ENCODE results near the gene UPB1.

UPB1 gene

DNA sequence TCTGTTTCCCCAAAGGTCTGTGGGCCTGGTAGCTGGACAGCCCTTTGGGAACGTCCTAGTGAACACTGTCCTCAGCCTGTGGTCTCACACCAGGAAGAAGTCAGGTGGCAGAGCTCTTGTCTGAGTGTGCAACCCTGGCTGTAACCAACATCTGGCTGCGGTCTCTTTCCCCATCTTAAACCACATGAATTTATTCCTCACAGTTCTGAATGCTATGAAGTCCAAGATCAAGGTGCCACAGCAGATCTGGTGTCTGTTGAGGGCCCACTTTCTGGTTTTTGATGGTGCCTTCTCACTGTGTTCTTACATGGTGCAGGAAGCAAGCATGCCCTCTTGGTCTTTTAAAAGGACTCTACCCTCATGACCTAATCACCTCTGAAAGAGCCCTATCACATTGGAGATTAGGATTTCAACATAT lies 2.7 kb downstream of the UPB1 start:
- no peak overlapping the region for H3K9ac ChIP-seq (ENCODE audit: insufficient read length)
- no peak for TF ChIP-seq EZH2 (IDR thresholded peaks at IDR 0.05)
- H3K9me3 ChIP-seq (ENCODE audit: low read depth, low read length), result no peaks in the 10 kb centered on the region
- H3K36me3 ChIP-seq (ENCODE audit: insufficient read depth, low read length), result no peaks in the 10 kb centered on the region
- no peak overlapping the region for H3K27ac ChIP-seq
- H3K4me3 ChIP-seq, result no peak overlapping the region
- no peak for DNase-seq (ENCODE audit: low read depth, low spot score)

DNA sequence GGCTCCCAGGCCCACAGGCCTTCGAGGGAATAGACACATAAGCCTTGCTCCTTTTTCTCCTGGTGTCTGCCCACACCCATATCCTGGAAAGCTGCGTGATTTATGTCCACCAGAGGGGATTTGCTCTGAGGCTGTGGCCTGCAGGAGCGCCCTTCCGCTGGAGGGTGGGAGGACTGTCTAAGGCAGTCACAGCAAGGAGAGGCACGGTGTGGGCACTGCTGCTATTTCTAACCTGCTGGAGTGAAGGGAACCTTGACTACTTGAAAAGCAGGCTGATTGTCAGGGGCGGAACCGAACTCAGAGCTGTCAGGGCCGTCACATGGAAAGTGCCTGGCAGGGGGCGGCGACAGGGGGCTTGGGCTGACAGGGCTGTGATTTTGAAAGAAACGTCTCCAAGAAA lies 3.7 kb downstream of the UPB1 start:
- Histone ChIP-seq H3K27ac (no peak overlapping the region), H3K36me3 (ENCODE audit: insufficient read depth, low read length) (no peaks in the 10 kb centered on the region), H3K9me3 (ENCODE audit: low read depth, low read length) (no peaks in the 10 kb centered on the region), H3K4me3 (no peak overlapping the region), H3K9ac (ENCODE audit: insufficient read length) (no peak overlapping the region)
- no peak for DNase-seq (ENCODE audit: low read depth, low spot score)
- no peak for TF ChIP-seq POLR2AphosphoS5 (IDR thresholded peaks at IDR 0.05; ENCODE audit: borderline replicate concordance, low read depth, low read length)
- TF ChIP-seq FOXP2 (optimal IDR thresholded peaks at IDR 0.05; ENCODE audit: control extremely low read depth, extremely low read length, insufficient read depth), result no peak
- no peak for TF ChIP-seq EZH2 (IDR thresholded peaks at IDR 0.05)

DNA sequence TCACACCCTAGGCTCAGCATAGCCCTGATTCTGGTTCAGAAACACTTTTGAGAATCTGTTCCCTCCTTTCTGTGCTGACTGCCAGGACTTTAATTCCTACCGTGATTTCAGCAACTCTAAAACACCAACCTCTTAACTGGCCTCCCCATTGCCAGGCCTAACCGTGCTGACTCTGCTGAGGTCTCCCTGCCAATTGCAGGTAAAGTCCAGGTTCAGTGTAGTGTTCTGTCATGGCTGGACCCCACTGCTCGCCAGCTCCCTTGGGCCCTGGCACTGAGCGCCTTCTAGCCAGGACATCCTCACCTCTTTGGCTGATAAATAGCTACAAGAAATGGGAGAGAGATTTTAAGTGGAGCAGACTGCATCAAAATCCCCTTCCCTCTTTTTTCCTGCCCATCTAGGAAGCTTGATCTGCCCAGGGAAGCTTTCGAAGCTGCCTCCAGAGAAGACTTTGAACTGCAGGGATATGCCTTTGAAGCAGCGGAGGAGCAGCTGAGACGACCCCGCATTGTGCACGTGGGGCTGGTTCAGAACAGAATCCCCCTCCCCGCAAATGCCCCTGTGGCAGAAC lies 4.7 kb downstream of the UPB1 start:
- no peak overlapping the region for H3K9ac ChIP-seq (ENCODE audit: insufficient read length)
- H3K9me3 ChIP-seq (ENCODE audit: low read depth, low read length), result no peaks in the 10 kb centered on the region
- DNase-seq (ENCODE audit: low read depth, low spot score), result no peak
- no peak overlapping the region for H3K27ac ChIP-seq
- H3K36me3 ChIP-seq (ENCODE audit: insufficient read depth, low read length), result no peaks in the 10 kb centered on the region
- no peak overlapping the region for H3K4me3 ChIP-seq
- no peak for TF ChIP-seq POLR2AphosphoS5 (IDR thresholded peaks at IDR 0.05; ENCODE audit: borderline replicate concordance, low read depth, low read length)
- TF ChIP-seq EZH2 (IDR thresholded peaks at IDR 0.05), result no peak

- TF ChIP-seq FOXP2 (optimal IDR thresholded peaks at IDR 0.05; ENCODE audit: control extremely low read depth, extremely low read length, insufficient read depth) (no peak), EZH2 (IDR thresholded peaks at IDR 0.05) (no peak), POLR2AphosphoS5 (IDR thresholded peaks at IDR 0.05; ENCODE audit: borderline replicate concordance, low read depth, low read length) (no peak)
- H3K4me3 ChIP-seq, result no peak overlapping the region
- H3K9ac ChIP-seq (ENCODE audit: insufficient read length), result no peak overlapping the region
- H3K27ac ChIP-seq, result no peak overlapping the region
- H3K9me3 ChIP-seq (ENCODE audit: low read depth, low read length), result no peaks in the 10 kb centered on the region
- DNase-seq (ENCODE audit: low read depth, low spot score), result no peak
- no peaks in the 10 kb centered on the region for H3K36me3 ChIP-seq (ENCODE audit: insufficient read depth, low read length)
Measured at GRCh38 chr22:24500277-24500820, 5.2 kb downstream of the UPB1 start.

GRCh38 chr22:24501301-24502005 lies 6.3 kb downstream of the UPB1 start:
- Histone ChIP-seq H3K27ac (no peak overlapping the region), H3K4me3 (no peak overlapping the region), H3K9me3 (ENCODE audit: low read depth, low read length) (no peaks in the 10 kb centered on the region), H3K9ac (ENCODE audit: insufficient read length) (no peak overlapping the region), H3K36me3 (ENCODE audit: insufficient read depth, low read length) (no peaks in the 10 kb centered on the region)
- no peak for DNase-seq (ENCODE audit: low read depth, low spot score)
- no peak for TF ChIP-seq POLR2AphosphoS5 (IDR thresholded peaks at IDR 0.05; ENCODE audit: borderline replicate concordance, low read depth, low read length)
- TF ChIP-seq EZH2 (IDR thresholded peaks at IDR 0.05), result no peak
- no peak for TF ChIP-seq FOXP2 (optimal IDR thresholded peaks at IDR 0.05; ENCODE audit: control extremely low read depth, extremely low read length, insufficient read depth)

- TF ChIP-seq POLR2AphosphoS5 (IDR thresholded peaks at IDR 0.05; ENCODE audit: borderline replicate concordance, low read depth, low read length) (no peak), FOXP2 (optimal IDR thresholded peaks at IDR 0.05; ENCODE audit: control extremely low read depth, extremely low read length, insufficient read depth) (no peak), EZH2 (IDR thresholded peaks at IDR 0.05) (no peak)
- H3K4me3 ChIP-seq, result no peak overlapping the region
- no peaks in the 10 kb centered on the region for H3K9me3 ChIP-seq (ENCODE audit: low read depth, low read length)
- DNase-seq (ENCODE audit: low read depth, low spot score), result no peak
- H3K9ac ChIP-seq (ENCODE audit: insufficient read length), result no peak overlapping the region
- no peaks in the 10 kb centered on the region for H3K36me3 ChIP-seq (ENCODE audit: insufficient read depth, low read length)
- no peak overlapping the region for H3K27ac ChIP-seq
Measured at GRCh38 chr22:24502034-24502433, 6.9 kb downstream of the UPB1 start.

- H3K9ac ChIP-seq (ENCODE audit: insufficient read length), result no peak overlapping the region
- no peaks in the 10 kb centered on the region for H3K36me3 ChIP-seq (ENCODE audit: insufficient read depth, low read length)
- H3K9me3 ChIP-seq (ENCODE audit: low read depth, low read length), result no peaks in the 10 kb centered on the region
- DNase-seq (ENCODE audit: low read depth, low spot score), result no peak
- no peak for TF ChIP-seq EZH2 (IDR thresholded peaks at IDR 0.05)
- TF ChIP-seq POLR2AphosphoS5 (IDR thresholded peaks at IDR 0.05; ENCODE audit: borderline replicate concordance, low read depth, low read length), result no peak
- no peak for TF ChIP-seq FOXP2 (optimal IDR thresholded peaks at IDR 0.05; ENCODE audit: control extremely low read depth, extremely low read length, insufficient read depth)
- no peak overlapping the region for H3K4me3 ChIP-seq
- no peak overlapping the region for H3K27ac ChIP-seq
Measured at GRCh38 chr22:24502541-24502940, 7.4 kb downstream of the UPB1 start.

DNA sequence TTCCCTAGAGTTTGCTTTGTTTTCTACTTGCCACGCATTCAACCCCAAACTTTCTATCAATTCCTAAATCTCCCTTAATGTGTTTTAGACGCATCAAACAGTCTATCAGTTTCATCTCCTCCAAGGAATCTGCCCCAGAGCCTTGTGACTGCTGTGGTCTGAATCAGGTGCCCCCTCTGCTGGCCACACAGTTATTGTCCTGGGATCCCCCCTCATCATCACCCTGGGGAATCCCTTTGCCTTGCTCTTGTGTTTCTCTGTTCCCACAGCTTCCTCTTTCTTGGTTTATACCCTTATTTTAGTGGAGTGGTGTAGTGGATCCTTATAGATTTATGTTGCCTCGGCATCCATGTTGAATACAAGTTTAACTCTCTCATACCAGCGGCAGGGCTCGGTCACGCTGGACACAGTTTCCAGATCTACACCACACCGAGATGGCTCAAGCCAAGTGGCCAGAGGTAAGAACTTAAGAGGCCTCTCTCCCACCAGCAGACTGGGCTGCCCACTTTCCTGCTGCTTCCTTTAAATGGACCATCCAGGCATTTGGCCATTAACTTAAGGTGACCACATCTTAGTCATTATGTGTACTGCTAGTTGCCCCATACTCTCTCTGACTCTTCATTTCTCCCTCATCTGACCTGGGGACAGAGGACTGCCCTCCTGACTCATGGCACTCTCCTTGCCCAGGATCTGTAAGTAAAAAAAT lies 8.2 kb downstream of the UPB1 start:
- H3K36me3 ChIP-seq (ENCODE audit: insufficient read depth, low read length), result no peaks in the 10 kb centered on the region
- DNase-seq (ENCODE audit: low read depth, low spot score), result no peak
- TF ChIP-seq EZH2 (IDR thresholded peaks at IDR 0.05), result no peak
- no peak for TF ChIP-seq POLR2AphosphoS5 (IDR thresholded peaks at IDR 0.05; ENCODE audit: borderline replicate concordance, low read depth, low read length)
- no peak for TF ChIP-seq FOXP2 (optimal IDR thresholded peaks at IDR 0.05; ENCODE audit: control extremely low read depth, extremely low read length, insufficient read depth)
- H3K27ac ChIP-seq, result no peak overlapping the region
- no peak overlapping the region for H3K4me3 ChIP-seq
- H3K9ac ChIP-seq (ENCODE audit: insufficient read length), result no peak overlapping the region
- H3K9me3 ChIP-seq (ENCODE audit: low read depth, low read length), result no peaks in the 10 kb centered on the region

Measured in SK-N-MC (cell line).